Right lobe of liver (tissue), 4 donors: ENCODE data around the gene C3orf38.

Experiments used
- POLR2A ChIP-seq: fragments of 450-650 bp; IDR thresholded peaks from one replicate; pipeline ENCODE4 v1.6.1; 2017; ENCODE audit warnings: antibody characterized with exemption, mild to moderate bottlenecking
- TF ChIP-seq, protein P1 (sequence below), 4 donors: fragments of 200-600 bp in 3 of 4; fragments of 450-650 bp in 1 of 4; IDR thresholded peaks; one replicate each; pipeline versions ENCODE4 v1.5.1 to v1.8.0; 2016 to 2022; ENCODE audit warnings: antibody characterized with exemption in 4 of 4, mild to moderate bottlenecking in 2 of 4
- donor health status: DM: no; HTN: no; CAD: no.
- donor health status: DM: no; HTN: no; CAD: no.
- donor health status: DM: no; HTN: yes; CAD: no.

DNA sequence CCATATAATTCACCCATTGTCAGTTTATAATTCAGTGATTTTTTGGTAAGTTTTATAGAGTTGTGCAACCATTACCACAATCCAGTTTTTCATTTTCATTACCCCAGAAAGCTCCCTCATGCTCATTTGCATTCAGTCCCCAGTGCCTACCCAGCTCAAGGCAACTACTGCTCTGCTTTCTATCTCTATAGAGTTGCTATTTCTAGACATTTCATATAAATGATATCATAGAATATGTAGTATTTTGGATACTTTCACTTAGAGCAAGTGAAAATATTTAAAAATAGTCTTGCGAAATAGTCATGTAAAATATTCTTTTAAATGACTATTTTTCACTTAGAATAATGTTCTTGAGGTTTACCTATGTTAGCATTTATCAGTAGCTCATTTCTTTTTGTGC, 48.6 kb upstream of the C3orf38 start:
- TF ChIP-seq, protein P1, sequence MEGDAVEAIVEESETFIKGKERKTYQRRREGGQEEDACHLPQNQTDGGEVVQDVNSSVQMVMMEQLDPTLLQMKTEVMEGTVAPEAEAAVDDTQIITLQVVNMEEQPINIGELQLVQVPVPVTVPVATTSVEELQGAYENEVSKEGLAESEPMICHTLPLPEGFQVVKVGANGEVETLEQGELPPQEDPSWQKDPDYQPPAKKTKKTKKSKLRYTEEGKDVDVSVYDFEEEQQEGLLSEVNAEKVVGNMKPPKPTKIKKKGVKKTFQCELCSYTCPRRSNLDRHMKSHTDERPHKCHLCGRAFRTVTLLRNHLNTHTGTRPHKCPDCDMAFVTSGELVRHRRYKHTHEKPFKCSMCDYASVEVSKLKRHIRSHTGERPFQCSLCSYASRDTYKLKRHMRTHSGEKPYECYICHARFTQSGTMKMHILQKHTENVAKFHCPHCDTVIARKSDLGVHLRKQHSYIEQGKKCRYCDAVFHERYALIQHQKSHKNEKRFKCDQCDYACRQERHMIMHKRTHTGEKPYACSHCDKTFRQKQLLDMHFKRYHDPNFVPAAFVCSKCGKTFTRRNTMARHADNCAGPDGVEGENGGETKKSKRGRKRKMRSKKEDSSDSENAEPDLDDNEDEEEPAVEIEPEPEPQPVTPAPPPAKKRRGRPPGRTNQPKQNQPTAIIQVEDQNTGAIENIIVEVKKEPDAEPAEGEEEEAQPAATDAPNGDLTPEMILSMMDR (IDR thresholded peaks at IDR 0.05): no peak
- no peak for TF ChIP-seq POLR2A
